Measurements from ENCODE around the gene PAMR1.
A peak's percentile ranks its signal among the peaks of the same experiment; 100 is the strongest.
"Not testable (repeated sequence)": the region's sequence is repeated elsewhere in the genome, so short reads cannot be mapped to it uniquely, and the experiment has no call there.

Gene PAMR1

DNA sequence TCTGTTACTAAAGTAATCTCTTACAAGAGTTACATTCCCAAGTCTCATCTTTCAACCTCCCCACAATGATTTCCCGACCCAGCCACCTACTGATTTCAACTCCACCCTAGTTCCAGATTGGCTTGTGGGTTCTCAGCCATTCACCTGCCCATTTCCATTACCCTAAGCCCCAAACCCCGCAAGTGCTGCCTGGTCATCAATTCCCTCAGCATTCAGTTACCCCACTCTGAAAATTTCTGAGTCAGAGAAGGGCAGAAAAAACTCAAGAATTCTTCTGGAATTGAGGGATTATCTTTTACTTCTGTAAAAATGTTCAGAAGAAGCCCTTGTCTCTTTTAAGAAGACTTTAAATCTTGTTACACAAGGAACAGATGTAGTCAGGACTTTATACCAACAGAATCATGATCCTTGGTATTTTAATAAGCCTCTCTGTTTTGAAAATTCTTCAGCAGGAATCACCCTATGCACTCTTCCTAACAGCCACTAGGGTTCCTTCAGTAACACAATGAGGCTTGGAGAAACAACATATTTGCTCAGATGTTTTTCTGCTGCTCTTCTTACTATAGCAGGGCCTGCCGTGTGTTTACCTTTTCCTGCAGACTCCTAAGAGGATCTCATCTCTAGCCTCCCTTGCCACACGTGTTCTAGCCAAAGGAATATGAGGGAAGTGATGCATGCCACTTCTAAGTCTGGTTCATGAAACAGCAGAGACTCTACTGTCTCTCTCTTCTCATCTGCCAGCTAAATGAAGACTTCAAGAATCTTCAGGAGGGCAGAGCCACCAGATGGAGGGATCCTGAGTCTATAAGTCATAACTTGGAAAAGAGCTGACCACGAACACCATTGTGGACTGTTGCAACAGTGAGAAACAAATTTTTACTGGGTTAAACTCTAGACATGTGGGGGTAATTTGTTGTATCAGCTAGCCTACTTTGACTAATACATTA is 29.3 kb upstream of the PAMR1 start:
- Histone ChIP-seq H3K79me2 (ENCODE audit: control insufficient read depth, insufficient read depth, low read length, unreplicated experiment) (no peaks in the 10 kb centered on the region), H3K27me3 (ENCODE audit: insufficient read depth, low read length) (no peaks in the 10 kb centered on the region), H2AFZ (ENCODE audit: low read length, unreplicated experiment) (peak overlapping the region; percentile 48), H3K36me3 (ENCODE audit: insufficient read depth, low read length) (no peaks in the 10 kb centered on the region), H3K4me1 (ENCODE audit: control insufficient read depth, insufficient read depth, low read length, unreplicated experiment) (peaks cover 36% of the 10 kb centered on the region), H3K4me3 (ENCODE audit: low read depth, low read length) (peak overlapping the region; percentile 19; the same call in 1 of the 2 replicates), H3K27ac (ENCODE audit: low read depth, low read length) (peak overlapping the region; percentile 75)

DNA sequence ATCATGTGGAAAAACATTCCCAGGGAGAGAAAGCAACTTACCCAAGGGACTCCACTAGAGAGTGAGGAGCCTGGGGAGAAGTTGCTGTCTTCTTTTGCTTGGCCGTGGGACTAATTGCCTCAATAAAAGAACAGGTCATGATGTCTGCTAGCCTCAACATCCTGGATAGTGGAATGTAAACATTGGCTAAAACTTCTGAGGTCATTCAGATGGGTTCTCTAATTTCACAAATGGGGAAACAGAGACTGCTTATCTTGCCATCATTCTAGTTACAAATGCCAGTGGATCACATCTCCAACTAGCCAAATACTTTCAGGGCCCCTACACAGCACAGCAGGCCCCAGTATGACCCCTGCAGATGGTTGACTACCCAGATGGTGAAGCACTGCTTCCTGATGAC is 28.4 kb upstream of the PAMR1 start:
- H3K27ac ChIP-seq (ENCODE audit: low read depth, low read length), result peak overlapping the region; percentile 75

DNA sequence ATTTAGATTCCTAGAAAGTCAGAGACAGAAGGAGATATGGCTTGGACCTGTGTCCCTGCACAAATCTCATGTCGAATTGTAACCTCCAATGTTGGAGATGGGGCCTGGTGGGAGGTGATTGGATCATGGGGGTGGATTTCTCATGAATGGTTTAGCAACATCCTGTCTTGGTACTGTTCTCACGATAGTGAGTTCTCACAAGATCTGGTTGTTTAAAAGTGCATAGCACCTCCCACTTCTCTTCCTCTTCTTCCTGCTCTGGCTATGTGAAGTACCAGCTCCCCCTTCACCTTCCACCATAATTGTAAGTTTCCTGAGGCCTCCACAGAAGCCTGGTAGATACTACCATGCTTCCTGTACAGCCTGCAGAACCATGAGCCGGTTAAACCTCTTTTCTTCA is 27.6 kb upstream of the PAMR1 start:
- H3K4me1 ChIP-seq (ENCODE audit: control insufficient read depth, insufficient read depth, low read length, unreplicated experiment), result peaks cover 48% of the 10 kb centered on the region
- no peak overlapping the region for H3K4me3 ChIP-seq (ENCODE audit: low read depth, low read length)
- H3K79me2 ChIP-seq (ENCODE audit: control insufficient read depth, insufficient read depth, low read length, unreplicated experiment), result no peaks in the 10 kb centered on the region
- no peaks in the 10 kb centered on the region for H3K36me3 ChIP-seq (ENCODE audit: insufficient read depth, low read length)
- no peaks in the 10 kb centered on the region for H3K27me3 ChIP-seq (ENCODE audit: insufficient read depth, low read length)
- peak overlapping the region; percentile 9; the same call in 1 of the 2 replicates for H3K27ac ChIP-seq (ENCODE audit: low read depth, low read length)
- no peak overlapping the region for H2AFZ ChIP-seq (ENCODE audit: low read length, unreplicated experiment)

More for the DNA sequence above, 28.4 kb upstream of the PAMR1 start:
- Histone ChIP-seq H3K4me3 (ENCODE audit: low read depth, low read length) (no peak overlapping the region), H3K36me3 (ENCODE audit: insufficient read depth, low read length) (no peaks in the 10 kb centered on the region), H3K27me3 (ENCODE audit: insufficient read depth, low read length) (no peaks in the 10 kb centered on the region), H2AFZ (ENCODE audit: low read length, unreplicated experiment) (peak overlapping the region; percentile 28), H3K4me1 (ENCODE audit: control insufficient read depth, insufficient read depth, low read length, unreplicated experiment) (peaks cover 46% of the 10 kb centered on the region), H3K79me2 (ENCODE audit: control insufficient read depth, insufficient read depth, low read length, unreplicated experiment) (no peaks in the 10 kb centered on the region)

DNA sequence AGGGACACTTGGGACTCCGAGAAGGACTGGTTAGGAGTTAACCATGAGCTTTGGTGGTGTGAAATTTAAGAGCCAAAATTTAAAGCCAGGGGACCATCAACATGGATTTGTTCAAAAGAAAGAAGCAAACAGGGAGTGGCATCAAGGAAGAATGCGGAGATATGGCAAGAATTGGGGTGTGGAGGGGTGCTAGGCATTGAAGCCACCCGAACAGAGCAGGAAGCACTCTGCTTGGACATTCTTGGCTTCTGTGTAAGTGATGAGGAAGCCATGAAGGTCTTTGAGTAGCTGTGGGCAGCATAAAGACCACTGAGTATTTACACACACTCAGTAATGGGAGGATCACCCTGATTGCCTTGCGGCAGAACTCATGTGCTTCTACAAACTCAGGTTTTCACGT is 27.2 kb upstream of the PAMR1 start:
- Histone ChIP-seq H3K4me1 (ENCODE audit: control insufficient read depth, insufficient read depth, low read length, unreplicated experiment) (peaks cover 48% of the 10 kb centered on the region), H3K27ac (ENCODE audit: low read depth, low read length) (no peak overlapping the region), H3K79me2 (ENCODE audit: control insufficient read depth, insufficient read depth, low read length, unreplicated experiment) (no peaks in the 10 kb centered on the region), H3K4me3 (ENCODE audit: low read depth, low read length) (no peak overlapping the region), H2AFZ (ENCODE audit: low read length, unreplicated experiment) (no peak overlapping the region), H3K36me3 (ENCODE audit: insufficient read depth, low read length) (no peaks in the 10 kb centered on the region), H3K27me3 (ENCODE audit: insufficient read depth, low read length) (no peaks in the 10 kb centered on the region)

DNA sequence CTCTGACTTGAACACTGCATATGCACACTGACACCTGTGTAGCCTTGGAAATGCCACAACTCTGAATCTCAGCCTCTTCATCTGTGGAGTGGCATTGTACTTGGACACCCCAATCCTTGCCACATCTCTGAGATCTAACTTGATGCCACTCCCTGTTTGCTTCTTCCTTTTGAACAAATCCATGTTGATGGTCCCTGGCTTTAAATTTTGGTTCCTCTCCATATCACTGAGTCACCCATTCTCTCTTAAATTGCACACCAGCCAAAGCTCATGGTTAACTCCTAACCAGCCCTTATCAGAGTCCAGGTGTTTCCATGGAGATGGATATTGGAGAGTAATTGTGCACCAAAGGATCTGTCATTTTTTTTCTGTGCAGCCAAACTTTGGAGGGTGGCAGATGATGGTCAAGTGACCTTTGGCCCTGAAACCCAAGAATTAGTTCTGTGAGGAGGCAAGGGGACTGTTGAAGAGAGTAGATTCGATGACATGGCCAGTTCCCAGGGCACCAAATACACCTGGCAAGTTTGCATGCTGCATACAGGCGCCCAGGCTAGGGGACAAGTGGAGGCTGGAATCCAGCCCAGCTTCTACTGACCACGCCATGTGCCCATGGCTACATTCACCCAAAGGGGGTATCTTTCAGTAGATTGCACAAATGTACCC is 25.1 kb upstream of the PAMR1 start:
- Histone ChIP-seq H3K4me1 (ENCODE audit: control insufficient read depth, insufficient read depth, low read length, unreplicated experiment) (peaks cover 52% of the 10 kb centered on the region), H3K27ac (ENCODE audit: low read depth, low read length) (peak overlapping the region; percentile 87), H3K4me3 (ENCODE audit: low read depth, low read length) (no peak overlapping the region)

DNA sequence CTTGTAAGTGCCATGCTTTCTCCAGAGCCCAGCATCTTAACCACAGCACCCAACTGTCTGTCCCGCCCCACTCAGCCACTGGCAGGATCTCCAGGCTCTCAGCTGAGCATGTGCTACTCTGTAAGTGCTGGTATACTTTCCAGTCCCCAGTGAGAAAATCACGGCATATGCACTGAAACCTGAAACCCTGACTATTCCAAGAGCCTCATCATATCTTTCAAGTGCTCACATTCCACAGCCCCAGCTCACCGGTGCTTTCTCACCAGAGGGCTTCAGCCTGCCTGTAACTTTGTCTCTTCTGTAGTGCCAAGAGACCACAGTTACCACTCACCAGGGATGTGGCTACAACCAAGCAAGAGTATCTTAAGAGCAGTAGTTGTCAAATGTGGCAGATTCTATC is 24.4 kb upstream of the PAMR1 start:
- no peaks in the 10 kb centered on the region for H3K79me2 ChIP-seq (ENCODE audit: control insufficient read depth, insufficient read depth, low read length, unreplicated experiment)
- H3K27ac ChIP-seq (ENCODE audit: low read depth, low read length), result peak overlapping the region; percentile 87
- H3K27me3 ChIP-seq (ENCODE audit: insufficient read depth, low read length), result no peaks in the 10 kb centered on the region
- no peak overlapping the region for H3K4me3 ChIP-seq (ENCODE audit: low read depth, low read length)
- H2AFZ ChIP-seq (ENCODE audit: low read length, unreplicated experiment), result peak overlapping the region; percentile 31
- no peaks in the 10 kb centered on the region for H3K36me3 ChIP-seq (ENCODE audit: insufficient read depth, low read length)
- peaks cover 45% of the 10 kb centered on the region for H3K4me1 ChIP-seq (ENCODE audit: control insufficient read depth, insufficient read depth, low read length, unreplicated experiment)

More for the DNA sequence above, 25.1 kb upstream of the PAMR1 start:
- no peak overlapping the region for H2AFZ ChIP-seq (ENCODE audit: low read length, unreplicated experiment)
- no peaks in the 10 kb centered on the region for H3K27me3 ChIP-seq (ENCODE audit: insufficient read depth, low read length)
- H3K36me3 ChIP-seq (ENCODE audit: insufficient read depth, low read length), result no peaks in the 10 kb centered on the region
- H3K79me2 ChIP-seq (ENCODE audit: control insufficient read depth, insufficient read depth, low read length, unreplicated experiment), result no peaks in the 10 kb centered on the region

DNA sequence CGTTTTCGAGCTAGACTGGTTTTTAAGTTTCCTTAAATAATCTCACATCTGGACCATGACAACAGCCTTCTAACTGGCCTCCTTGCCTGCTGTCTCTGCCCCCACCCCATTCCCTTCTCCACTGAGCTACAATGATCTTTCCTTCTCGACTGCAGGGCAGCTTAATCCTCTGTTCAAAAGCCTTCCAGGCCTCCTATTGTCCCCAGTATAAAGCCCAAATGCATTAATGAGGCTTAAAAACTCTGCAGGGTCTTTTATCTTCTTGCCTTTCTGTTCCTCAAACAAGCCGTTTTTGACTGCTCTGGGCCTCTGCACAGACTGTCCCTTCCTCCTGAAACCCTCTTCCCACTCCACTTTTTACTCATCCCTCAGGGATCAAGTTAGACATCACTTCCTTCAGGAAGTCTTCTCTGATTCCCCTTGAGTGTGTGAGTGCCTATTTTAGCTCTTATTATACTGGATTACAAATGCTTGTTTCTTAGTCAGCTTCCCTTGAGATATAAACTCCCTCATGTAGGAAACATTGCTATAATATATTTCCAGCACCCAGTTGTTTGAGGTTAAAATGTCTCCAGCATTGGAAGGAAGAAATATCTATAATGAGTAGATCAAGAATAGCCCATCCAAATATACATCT is 23.6 kb upstream of the PAMR1 start:
- Histone ChIP-seq H3K4me1 (ENCODE audit: control insufficient read depth, insufficient read depth, low read length, unreplicated experiment) (peaks cover 38% of the 10 kb centered on the region), H3K4me3 (ENCODE audit: low read depth, low read length) (no peak overlapping the region), H3K79me2 (ENCODE audit: control insufficient read depth, insufficient read depth, low read length, unreplicated experiment) (no peaks in the 10 kb centered on the region), H3K27ac (ENCODE audit: low read depth, low read length) (peak overlapping the region; percentile 87), H3K27me3 (ENCODE audit: insufficient read depth, low read length) (no peaks in the 10 kb centered on the region), H2AFZ (ENCODE audit: low read length, unreplicated experiment) (peak overlapping the region; percentile 31), H3K36me3 (ENCODE audit: insufficient read depth, low read length) (no peaks in the 10 kb centered on the region)

DNA sequence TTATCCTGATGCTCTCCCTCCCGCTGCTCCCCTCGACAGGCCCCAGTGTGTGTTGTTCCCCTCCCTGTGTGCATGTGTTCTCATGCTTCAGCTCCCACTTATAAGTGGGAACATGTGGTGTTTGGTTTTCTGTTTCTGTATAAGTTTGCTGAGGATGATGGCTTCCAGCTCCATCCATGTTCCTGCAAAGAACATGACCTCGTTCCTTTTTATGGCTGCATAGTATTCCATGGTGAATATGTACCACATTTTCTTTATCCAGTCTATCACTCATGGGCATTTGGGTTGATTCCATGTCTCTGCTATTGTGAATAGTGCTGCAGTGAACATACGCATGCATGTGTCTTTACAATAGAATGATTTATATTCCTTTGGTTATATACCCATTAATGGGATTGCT is 22.6 kb upstream of the PAMR1 start:
- not testable (repeated sequence) for H3K36me3 ChIP-seq (ENCODE audit: insufficient read depth, low read length); H3K27ac ChIP-seq (ENCODE audit: low read depth, low read length); H3K27me3 ChIP-seq (ENCODE audit: insufficient read depth, low read length); H3K4me3 ChIP-seq (ENCODE audit: low read depth, low read length); H3K79me2 ChIP-seq (ENCODE audit: control insufficient read depth, insufficient read depth, low read length, unreplicated experiment); H2AFZ ChIP-seq (ENCODE audit: low read length, unreplicated experiment)
- peaks cover 33% of the 10 kb centered on the region for H3K4me1 ChIP-seq (ENCODE audit: control insufficient read depth, insufficient read depth, low read length, unreplicated experiment)

DNA sequence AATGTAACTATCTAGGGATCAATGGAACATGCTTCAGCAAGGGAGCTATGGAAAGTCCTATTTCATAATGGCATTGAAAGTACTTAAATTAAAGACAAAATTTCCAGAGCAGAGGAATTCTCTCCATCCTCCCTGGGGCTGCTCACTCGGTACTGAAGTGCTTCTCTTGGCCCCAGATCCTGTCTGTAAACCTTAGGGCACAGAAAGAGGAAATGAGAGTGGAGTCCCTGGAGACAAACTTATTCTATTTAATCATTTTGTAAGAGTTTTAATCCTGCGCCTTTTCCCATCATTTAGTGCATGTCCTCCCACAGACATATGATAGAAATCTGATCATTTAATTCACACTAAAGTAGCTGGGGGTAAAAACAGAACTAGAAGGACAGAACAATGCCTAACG is 20.9 kb upstream of the PAMR1 start:
- H3K79me2 ChIP-seq (ENCODE audit: control insufficient read depth, insufficient read depth, low read length, unreplicated experiment), result no peaks in the 10 kb centered on the region
- H3K4me1 ChIP-seq (ENCODE audit: control insufficient read depth, insufficient read depth, low read length, unreplicated experiment), result peaks cover 44% of the 10 kb centered on the region
- H3K27ac ChIP-seq (ENCODE audit: low read depth, low read length), result no peak overlapping the region
- peak overlapping the region; percentile 18; the same call in 1 of the 2 replicates for H3K4me3 ChIP-seq (ENCODE audit: low read depth, low read length)
- H3K36me3 ChIP-seq (ENCODE audit: insufficient read depth, low read length), result no peaks in the 10 kb centered on the region
- no peaks in the 10 kb centered on the region for H3K27me3 ChIP-seq (ENCODE audit: insufficient read depth, low read length)
- H2AFZ ChIP-seq (ENCODE audit: low read length, unreplicated experiment), result no peak overlapping the region

DNA sequence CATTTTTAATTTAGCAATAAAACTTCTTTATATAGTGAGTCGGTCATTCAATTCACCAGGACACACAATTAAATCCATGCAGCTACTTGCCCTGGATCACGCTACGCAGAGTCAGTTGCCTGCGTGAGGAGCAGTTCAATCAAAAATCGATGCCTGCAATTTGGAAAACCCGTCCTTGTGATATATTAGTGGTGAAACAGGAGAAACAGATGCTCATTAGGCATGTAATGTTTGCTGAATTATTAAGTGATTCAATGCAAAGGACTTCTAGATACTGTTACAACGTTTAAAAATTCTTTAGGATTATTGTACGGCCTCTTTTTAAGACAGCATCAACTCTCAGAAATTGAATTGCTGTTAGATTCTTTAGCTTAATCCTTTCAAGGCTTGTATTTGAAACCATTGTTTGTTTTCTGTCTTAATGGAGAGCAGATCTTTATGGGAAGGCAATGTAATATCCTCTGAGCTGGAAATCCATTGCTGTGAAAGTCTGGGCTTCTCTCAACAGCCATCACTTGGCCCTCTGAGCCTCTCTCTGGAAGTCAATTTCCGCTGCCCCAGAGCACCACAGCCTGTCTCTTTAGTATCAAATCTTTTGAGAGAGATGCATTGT is 20.1 kb upstream of the PAMR1 start:
- H3K27ac ChIP-seq (ENCODE audit: low read depth, low read length), result no peak overlapping the region
- H3K27me3 ChIP-seq (ENCODE audit: insufficient read depth, low read length), result no peaks in the 10 kb centered on the region
- no peaks in the 10 kb centered on the region for H3K79me2 ChIP-seq (ENCODE audit: control insufficient read depth, insufficient read depth, low read length, unreplicated experiment)
- H2AFZ ChIP-seq (ENCODE audit: low read length, unreplicated experiment), result no peak overlapping the region
- H3K36me3 ChIP-seq (ENCODE audit: insufficient read depth, low read length), result no peaks in the 10 kb centered on the region
- no peak overlapping the region for H3K4me3 ChIP-seq (ENCODE audit: low read depth, low read length)
- peaks cover 47% of the 10 kb centered on the region for H3K4me1 ChIP-seq (ENCODE audit: control insufficient read depth, insufficient read depth, low read length, unreplicated experiment)
